Adrenal gland (tissue), 5 donors: Measurements from ENCODE around the gene THADA.

Experiments used
- POLR2A ChIP-seq, 2 donors: fragments of 450-650 bp; IDR thresholded peaks; one replicate each; pipeline ENCODE4 v1.6.1; 2017; ENCODE audit warnings: antibody characterized with exemption in 2 of 2, mild to moderate bottlenecking in 2 of 2, moderate library complexity in 1 of 2
- TF ChIP-seq, protein P1 (sequence below), 6 experiments: fragments of 450-650 bp in 4 of 6; fragments of 200-600 bp in 2 of 6; sonication (generic) in 1 of 6; IDR thresholded peaks; 1 replicate in 5 of 6; 2 replicates in 1 of 6; pipeline versions ENCODE4 v1.5.1 to v1.8.0; 2016 to 2021; ENCODE audit warnings: antibody characterized with exemption in 6 of 6, mild to moderate bottlenecking in 2 of 6, moderate library complexity in 1 of 6
- donor health status: DM: no; HTN: no; CAD: no.

DNA sequence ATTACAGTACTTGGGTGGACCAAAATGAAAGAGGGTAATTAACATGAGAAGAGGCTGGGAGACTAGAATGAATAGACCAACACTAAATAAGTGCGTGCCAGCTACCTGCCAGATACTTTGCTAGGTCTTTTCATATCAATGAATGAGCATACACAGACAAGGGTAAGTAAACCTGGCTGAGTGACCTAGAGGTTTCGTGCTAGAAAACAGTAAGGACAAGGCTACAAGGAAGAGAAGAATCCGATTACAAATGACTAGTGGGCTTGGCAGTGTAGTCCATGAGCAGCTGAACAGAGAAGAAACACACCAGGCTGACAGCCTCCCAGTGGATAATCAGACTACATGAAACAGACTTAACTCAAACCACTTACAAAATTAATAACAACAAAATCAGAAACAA, 64.6 kb downstream of the THADA start:
- TF ChIP-seq, protein P1, sequence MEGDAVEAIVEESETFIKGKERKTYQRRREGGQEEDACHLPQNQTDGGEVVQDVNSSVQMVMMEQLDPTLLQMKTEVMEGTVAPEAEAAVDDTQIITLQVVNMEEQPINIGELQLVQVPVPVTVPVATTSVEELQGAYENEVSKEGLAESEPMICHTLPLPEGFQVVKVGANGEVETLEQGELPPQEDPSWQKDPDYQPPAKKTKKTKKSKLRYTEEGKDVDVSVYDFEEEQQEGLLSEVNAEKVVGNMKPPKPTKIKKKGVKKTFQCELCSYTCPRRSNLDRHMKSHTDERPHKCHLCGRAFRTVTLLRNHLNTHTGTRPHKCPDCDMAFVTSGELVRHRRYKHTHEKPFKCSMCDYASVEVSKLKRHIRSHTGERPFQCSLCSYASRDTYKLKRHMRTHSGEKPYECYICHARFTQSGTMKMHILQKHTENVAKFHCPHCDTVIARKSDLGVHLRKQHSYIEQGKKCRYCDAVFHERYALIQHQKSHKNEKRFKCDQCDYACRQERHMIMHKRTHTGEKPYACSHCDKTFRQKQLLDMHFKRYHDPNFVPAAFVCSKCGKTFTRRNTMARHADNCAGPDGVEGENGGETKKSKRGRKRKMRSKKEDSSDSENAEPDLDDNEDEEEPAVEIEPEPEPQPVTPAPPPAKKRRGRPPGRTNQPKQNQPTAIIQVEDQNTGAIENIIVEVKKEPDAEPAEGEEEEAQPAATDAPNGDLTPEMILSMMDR (IDR thresholded peaks at IDR 0.05), result no peak
- TF ChIP-seq POLR2A (IDR thresholded peaks at IDR 0.05), result no peak
